SK-N-SH treated with all-trans-retinoic acid at 6 μM for 48 hours (cell line): Measurements from ENCODE around the gene UGGT2.

Source experiments
- TSHZ2 ChIP-seq: fragments of 250-450 bp; sonication (Bioruptor Pico); IDR thresholded peaks from 2 replicates; pipeline ENCODE4 v1.5.0; 2020; ENCODE audit warnings: mild to moderate bottlenecking, moderate library complexity
- ZNF70 ChIP-seq: fragments of 450-650 bp; formaldehyde crosslinking; IDR thresholded peaks from 2 replicates; pipeline ENCODE4 v1.5.0; 2020; ENCODE audit warnings: mild to moderate bottlenecking, moderate library complexity

GRCh38 chr13:95787356-95788099 lies 265.7 kb downstream of the UGGT2 start:
- TF ChIP-seq TSHZ2 (CRISPR knock-in tag) (no peak), ZNF70 (CRISPR knock-in tag) (no peak)
